Endothelial cell (in vitro differentiated cells): ENCODE measurements around the gene ZNF648. TPM values are rescaled to one million over a fixed set of nuclear protein-coding genes. Genes with fewer than 3 reads are reported as not detected.
"Not testable (repeated sequence)": the region's sequence is repeated elsewhere in the genome, so short reads cannot be mapped to it uniquely, and the experiment has no call there.

Source experiments
- DNase-seq: peaks from one replicate; pipeline ENCODE4 v3.0.0; 2021; ENCODE audit warnings: low spot score
- H3K27ac Mint-ChIP-seq: one replicate; pipeline ENCODE4 v1.8.0; 2021; ENCODE audit warnings: mixed read lengths, inconsistent platforms; ENCODE audit not compliant: unreplicated experiment
- H3K27me3 Mint-ChIP-seq: one replicate; pipeline ENCODE4 v1.8.0; 2021; ENCODE audit warnings: mild to moderate bottlenecking, moderate library complexity, mixed read lengths, inconsistent platforms; ENCODE audit not compliant: unreplicated experiment
- H3K36me3 Mint-ChIP-seq: one replicate; pipeline ENCODE4 v1.8.0; 2021; ENCODE audit warnings: mild to moderate bottlenecking, low read depth, mixed read lengths, inconsistent platforms; ENCODE audit not compliant: unreplicated experiment
- H3K4me1 Mint-ChIP-seq: one replicate; pipeline ENCODE4 v1.8.0; 2021; ENCODE audit warnings: mild to moderate bottlenecking, mixed read lengths, inconsistent platforms; ENCODE audit not compliant: unreplicated experiment
- H3K4me3 Mint-ChIP-seq: one replicate; pipeline ENCODE4 v1.8.0; 2021; ENCODE audit warnings: mild to moderate bottlenecking, mixed read lengths, inconsistent platforms; ENCODE audit not compliant: unreplicated experiment
- H3K9me3 Mint-ChIP-seq: one replicate; pipeline ENCODE4 v1.8.0; 2021; ENCODE audit warnings: mixed read lengths, inconsistent platforms; ENCODE audit not compliant: unreplicated experiment
- total RNA-seq: library from RNA; stranded (reverse); fragmentation: NEBNext Ultra II Directional; extraction: Animal tissue kit (Norgen Biotek cat#: 25700); gene quantifications from one replicate; pipeline ENCODE4 v1.2.1, GENCODE V29; 2021; ENCODE audit not compliant: unreplicated experiment
- TF ChIP-seq, protein P1 (sequence below): fragments of 200-600 bp; sonication (generic); IDR thresholded peaks from one replicate; pipeline ENCODE4 v1.5.0; 2021; ENCODE audit warnings: antibody characterized with exemption; ENCODE audit not compliant: unreplicated experiment

Gene ZNF648
- total RNA-seq, 1 donor from 2014 or later, result not detected

DNA sequence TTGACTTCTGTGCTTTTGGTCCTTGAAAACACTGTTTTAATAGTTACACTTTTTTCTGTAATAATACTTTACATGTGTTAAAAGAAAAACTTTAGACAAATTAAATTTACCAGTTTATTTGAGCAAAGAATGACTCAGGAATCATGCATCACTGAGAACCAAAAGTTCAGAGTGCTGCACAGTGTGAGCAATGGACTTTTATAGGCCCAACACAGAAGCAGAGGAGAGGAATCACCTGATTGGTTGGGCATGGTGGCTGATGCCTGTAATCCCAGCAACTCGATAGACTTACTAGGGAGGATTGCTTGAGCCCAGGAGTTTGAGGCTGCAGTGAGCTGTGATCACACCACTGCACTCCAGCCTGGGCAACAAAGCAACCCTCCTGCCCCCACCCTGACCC, 29.3 kb downstream of the ZNF648 start:
- TF ChIP-seq, protein P1, sequence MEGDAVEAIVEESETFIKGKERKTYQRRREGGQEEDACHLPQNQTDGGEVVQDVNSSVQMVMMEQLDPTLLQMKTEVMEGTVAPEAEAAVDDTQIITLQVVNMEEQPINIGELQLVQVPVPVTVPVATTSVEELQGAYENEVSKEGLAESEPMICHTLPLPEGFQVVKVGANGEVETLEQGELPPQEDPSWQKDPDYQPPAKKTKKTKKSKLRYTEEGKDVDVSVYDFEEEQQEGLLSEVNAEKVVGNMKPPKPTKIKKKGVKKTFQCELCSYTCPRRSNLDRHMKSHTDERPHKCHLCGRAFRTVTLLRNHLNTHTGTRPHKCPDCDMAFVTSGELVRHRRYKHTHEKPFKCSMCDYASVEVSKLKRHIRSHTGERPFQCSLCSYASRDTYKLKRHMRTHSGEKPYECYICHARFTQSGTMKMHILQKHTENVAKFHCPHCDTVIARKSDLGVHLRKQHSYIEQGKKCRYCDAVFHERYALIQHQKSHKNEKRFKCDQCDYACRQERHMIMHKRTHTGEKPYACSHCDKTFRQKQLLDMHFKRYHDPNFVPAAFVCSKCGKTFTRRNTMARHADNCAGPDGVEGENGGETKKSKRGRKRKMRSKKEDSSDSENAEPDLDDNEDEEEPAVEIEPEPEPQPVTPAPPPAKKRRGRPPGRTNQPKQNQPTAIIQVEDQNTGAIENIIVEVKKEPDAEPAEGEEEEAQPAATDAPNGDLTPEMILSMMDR, result no peak
- H3K27ac Mint-ChIP-seq, result no peak overlapping the region

DNA sequence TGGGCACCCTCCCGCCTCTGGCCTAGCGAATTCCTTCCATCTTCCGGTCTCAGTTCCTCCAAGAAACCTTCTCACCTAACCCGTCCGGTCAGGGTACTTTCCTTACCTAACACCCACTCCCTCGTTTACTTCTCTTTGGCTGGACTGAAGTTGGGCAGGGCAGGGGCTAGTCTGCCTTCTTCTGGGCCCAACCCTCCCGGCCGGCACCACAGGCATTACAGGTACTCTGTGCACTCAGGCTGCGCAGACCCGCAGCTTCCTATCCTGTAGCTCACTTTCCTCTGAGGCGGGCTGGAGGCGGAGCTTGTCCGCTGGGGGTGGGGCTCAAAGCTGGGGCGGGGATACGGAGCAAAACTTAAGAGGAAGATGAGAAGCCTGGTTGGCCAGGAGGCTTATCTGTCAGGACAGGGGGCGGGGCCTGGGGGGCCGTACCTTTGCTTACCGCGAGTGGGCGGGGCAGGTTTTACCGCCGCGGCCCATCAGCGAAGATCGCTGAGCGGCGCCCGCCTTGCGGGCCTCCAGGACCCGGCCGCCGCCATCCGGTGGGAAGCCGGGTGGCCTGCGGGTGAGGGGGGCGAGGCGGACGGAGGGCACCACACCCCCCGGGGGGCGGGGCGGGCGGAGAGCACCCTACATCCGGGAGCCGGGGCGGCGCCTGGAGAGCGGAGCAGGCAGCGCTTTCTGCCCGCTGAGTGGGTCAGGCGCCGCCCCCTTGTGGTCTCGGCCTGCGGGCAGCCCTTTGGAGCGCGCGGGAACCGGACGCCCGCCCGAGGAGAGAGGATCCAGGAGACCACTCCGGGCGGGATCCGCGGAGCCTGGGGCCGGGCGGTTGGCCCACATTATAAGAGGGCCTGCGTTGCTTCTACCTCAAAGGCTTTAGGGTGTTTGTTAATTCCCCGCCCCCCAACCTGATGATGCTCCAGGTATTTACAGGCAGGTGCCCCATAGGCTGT, 31.9 kb downstream of the ZNF648 start:
- TF ChIP-seq, protein P1, result peak; percentile 44
- peak overlapping the region; percentile 99 for H3K4me3 Mint-ChIP-seq
- H3K27ac Mint-ChIP-seq, result peak overlapping the region; percentile 100
- H3K27me3 Mint-ChIP-seq, result peaks cover 4% of the 10 kb centered on the region
- DNase-seq, result peak; percentile 97
- H3K36me3 Mint-ChIP-seq, result no peaks in the 10 kb centered on the region
- peaks cover 9% of the 10 kb centered on the region for H3K4me1 Mint-ChIP-seq
- H3K9me3 Mint-ChIP-seq, result no peaks in the 10 kb centered on the region

More for the DNA sequence above, 29.3 kb downstream of the ZNF648 start:
- no peaks in the 10 kb centered on the region for H3K9me3 Mint-ChIP-seq
- H3K36me3 Mint-ChIP-seq, result no peaks in the 10 kb centered on the region
- H3K27me3 Mint-ChIP-seq, result peaks cover 4% of the 10 kb centered on the region
- no peak overlapping the region for H3K4me3 Mint-ChIP-seq
- H3K4me1 Mint-ChIP-seq, result peaks cover 11% of the 10 kb centered on the region
- no peak for DNase-seq

DNA sequence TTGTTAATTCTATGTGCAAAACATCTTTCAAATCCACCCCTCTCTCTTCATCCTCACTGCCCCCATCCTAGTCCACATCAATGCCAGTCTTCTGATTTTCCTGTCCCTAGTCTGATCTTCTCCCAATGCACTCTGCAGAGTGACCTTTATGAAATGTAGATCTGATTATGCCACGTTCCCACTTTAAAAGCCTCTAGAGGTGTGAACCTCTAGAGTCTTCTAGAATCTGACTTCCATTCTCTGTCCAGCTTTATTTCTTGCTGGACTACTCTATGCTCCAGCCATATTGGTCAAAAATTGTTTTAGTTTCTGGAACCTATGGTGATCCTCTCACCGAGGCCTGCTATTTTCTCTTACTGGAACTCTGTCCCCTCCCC, 32.5 kb downstream of the ZNF648 start:
- no peak for DNase-seq
- Mint-ChIP-seq H3K4me1 (peaks cover 9% of the 10 kb centered on the region), H3K9me3 (no peaks in the 10 kb centered on the region), H3K27me3 (peaks cover 4% of the 10 kb centered on the region), H3K36me3 (no peaks in the 10 kb centered on the region), H3K4me3 (peak overlapping the region; percentile 99), H3K27ac (peak overlapping the region; percentile 100)
- TF ChIP-seq, protein P1, result no peak

DNA sequence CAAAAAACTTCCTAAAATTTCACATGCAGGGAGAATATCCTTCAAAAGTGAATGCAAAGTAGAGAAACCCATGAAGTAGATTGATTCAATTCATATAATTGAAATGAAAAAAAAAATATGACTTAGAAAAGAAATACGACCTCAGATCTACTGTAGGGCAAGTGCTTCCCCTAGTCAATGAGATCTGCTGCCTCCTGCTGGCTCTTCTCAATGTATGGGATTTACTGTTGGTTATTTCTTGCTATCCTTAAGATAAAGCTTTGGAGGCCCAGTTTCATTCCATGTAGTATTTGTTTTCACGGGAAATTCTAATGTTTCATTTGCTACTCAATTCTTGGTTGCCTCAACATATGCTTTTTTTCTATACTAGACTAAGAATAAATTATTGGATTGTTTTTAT, 46.2 kb downstream of the ZNF648 start:
- no peak overlapping the region for H3K4me3 Mint-ChIP-seq
- H3K27me3 Mint-ChIP-seq, result no peaks in the 10 kb centered on the region
- H3K36me3 Mint-ChIP-seq, result no peaks in the 10 kb centered on the region
- DNase-seq, result no peak
- H3K27ac Mint-ChIP-seq, result no peak overlapping the region
- TF ChIP-seq, protein P1, result no peak
- H3K9me3 Mint-ChIP-seq, result no peaks in the 10 kb centered on the region
- no peaks in the 10 kb centered on the region for H3K4me1 Mint-ChIP-seq

DNA sequence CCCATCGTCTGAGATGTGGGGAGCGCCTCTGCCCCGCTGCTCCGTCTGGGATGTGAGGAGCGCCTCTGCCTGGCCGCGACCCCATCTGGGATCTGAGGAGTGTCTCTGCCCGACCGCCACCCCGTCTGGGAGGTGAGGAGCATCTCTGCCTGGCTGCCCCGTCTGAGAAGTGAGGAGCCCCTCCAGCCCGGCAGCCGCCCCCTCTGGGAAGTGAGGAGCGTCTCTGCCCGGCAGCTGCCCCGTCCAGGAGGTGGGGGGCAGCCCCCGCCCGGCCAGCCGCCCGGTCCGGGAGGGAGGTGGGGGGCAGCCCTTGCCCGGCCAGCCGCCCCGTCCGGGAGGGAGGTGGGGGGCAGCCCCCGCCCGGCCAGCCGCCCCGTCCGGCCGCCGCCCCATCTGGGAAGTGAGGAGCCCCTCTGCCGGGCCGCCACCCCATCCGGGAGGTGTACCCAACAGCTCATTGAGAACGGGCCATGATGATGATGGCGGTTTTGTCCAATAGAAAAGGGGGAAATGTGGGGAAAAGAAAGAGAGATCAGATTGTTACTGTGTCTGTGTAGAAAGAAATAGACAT, 50.6 kb downstream of the ZNF648 start:
- not testable (repeated sequence) for DNase-seq, H3K27me3 Mint-ChIP-seq, H3K4me3 Mint-ChIP-seq, H3K9me3 Mint-ChIP-seq, H3K4me1 Mint-ChIP-seq, H3K36me3 Mint-ChIP-seq, H3K27ac Mint-ChIP-seq

DNA sequence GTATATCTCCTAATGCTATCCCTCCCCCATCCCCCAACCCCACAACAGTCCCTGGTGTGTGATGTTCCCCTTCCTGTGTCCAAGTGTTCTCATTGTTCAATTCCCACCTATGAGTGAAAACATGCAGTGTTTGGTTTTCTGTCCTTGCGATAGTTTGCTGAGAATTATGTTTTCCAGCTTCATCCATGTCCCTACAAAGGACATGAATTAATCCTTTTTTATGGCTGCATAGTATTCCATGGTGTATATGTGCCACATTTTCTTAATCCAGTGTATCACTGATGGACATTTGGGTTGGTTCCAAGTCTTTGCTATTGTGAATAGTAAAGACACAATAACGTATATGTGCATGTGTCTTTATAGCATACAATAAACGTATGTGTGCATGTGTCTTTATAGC, 56.1 kb downstream of the ZNF648 start:
- not testable (repeated sequence) for H3K36me3 Mint-ChIP-seq, H3K27me3 Mint-ChIP-seq, H3K4me3 Mint-ChIP-seq, H3K4me1 Mint-ChIP-seq, H3K27ac Mint-ChIP-seq, DNase-seq, H3K9me3 Mint-ChIP-seq
